ENCODE results near the gene THOC3.
"Not testable (repeated sequence)": the region's sequence is repeated elsewhere in the genome, so short reads cannot be mapped to it uniquely, and the experiment has no call there.

THOC3 gene

DNA sequence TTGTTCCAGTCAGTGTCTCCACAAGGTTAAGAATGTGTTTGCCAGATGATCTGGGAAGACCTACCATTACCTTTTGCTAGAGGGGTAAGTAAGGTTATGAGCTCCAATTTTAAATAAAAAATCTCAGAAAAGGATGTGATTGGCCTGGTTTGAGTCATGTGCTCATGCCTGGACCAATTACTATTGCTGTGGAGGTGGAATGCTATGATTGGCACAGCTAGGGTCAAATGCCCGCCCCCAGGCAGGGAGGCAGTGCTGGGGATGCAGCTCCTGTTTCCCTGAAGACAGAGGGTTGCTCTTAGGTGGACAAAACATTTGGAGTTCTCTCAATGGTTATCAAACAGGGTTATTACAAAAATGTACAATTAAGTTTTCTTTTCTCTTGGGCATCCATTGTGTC is 29.6 kb downstream of the THOC3 start:
- not testable (repeated sequence) for DNase-seq

DNA sequence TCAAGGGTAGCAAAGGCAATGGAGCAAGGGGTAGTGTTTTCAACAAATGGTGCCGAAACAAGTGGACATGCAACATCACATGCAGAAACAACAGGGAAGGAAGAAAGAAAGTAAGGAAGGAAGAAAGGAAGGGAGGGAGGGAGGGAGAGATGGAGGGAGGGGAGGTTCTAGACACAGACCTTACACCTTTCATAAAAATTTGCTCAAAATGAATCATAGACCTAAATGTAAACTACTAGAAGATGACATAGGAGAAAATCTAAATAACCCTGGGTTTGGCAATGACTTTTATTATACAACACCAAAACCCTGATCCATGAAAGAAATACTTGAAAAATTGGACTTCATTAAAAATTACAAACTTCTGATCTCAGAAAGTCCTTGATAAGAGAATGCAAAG is 39.4 kb downstream of the THOC3 start:
- not testable (repeated sequence) for DNase-seq

DNA sequence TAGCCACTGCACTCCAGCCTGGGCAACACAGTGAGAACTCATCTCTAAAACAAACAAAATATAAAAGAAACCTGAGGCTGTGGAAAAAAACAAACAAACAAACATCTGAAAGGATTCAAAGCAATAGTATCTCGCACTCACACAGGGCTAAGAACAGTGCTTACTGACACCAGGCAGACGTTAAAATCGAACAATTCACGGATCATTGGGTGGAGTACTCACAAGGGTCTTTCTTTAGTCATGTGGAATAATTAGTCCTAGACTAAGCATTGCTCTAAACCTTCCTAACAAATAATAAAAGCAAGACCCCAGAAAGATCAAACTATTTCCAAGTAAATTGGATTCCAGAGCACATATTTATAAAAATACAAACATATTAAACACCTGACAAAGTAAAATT is 43.0 kb downstream of the THOC3 start:
- not testable (repeated sequence) for DNase-seq

DNA sequence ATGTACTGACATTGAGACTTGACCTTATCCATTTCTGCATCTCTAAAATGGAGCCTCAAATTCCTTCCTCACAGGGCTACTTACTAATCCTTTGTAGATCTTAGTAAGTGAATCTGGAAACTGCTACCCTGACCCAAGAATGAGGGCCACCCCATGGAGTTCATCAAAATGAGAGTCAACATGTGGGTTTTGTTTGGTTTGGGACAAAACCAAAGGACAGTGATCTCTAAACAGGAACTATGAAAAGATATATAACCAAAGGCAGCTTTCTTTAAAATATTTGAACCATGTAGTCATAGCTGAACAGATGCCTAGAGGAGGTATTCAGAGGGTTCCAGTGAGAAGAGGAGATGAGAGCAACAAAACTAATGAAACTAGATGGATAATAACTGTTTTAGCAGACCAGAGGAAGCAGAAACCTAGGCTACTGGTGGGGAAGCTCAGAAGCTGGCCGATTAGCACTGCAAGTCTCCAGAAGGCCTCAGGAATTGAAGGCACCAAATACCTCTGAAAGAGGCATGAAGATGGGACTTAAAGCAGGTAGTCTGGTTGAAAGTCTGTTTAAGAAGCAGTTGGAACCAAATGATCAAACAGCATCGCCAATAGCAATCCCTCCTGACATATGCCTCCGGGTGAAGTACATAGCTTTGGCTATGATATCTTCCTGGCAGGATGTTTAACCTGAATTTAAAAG is 45.8 kb downstream of the THOC3 start:
- no peak for DNase-seq

DNA sequence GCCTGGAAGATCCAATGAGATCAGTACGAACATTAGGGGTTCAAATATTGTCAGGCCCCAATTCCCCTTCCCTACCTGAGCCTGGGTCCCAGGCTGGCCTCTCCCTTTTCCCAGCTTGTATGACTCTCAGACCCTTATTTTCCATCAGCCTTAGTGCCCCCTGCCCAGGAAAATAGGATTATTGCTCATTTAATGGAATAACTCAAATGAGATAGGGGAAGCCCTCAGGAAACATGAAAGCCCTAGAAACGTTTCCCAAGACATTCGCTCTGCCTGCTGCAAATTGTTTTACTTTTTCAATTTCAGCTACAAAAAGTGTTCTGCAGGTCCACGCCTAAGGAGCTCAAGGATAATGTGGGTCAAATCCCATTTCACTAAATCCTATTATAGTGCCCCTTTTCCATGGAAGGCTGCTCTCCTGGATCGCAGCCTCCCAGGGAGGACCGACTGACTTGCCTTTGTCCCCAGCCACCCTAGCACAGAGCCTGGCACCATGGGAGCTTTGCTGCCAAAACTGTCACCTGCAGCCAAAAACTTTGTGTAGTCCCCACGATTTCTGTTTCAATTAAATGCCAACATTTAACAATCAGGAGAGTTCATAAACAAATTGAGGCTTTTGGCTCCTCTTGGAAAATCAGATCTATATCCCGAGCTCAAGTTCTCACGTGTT is 46.9 kb downstream of the THOC3 start:
- DNase-seq: no peak

DNA sequence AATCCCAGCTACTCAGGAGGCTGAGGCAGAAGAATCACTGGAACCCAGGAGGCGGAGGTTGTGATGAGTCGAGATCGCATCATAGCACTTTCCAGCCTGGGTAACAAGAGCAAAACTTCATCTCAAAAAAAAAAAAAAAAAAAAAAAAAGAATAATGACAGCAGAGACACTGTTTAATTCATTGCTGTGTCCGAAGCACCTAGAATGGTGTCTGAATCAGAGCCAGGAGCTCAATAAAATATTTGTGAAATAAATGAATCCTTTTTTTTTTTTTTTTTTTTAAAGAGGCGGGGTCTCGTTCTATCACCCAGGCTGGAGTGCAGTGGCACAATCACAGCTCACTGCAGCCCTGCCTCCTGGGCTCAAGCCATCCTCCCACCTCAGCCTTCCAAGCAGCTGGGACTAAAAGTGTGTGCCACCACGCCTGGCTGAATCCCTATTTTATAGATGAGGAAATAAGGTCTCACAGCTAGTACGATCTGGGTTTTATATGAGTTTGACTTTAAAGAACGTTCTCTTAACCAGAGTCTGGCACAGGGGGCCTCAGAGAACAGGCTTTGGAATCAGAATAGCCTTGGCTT is 47.8 kb downstream of the THOC3 start:
- no peak for DNase-seq

DNA sequence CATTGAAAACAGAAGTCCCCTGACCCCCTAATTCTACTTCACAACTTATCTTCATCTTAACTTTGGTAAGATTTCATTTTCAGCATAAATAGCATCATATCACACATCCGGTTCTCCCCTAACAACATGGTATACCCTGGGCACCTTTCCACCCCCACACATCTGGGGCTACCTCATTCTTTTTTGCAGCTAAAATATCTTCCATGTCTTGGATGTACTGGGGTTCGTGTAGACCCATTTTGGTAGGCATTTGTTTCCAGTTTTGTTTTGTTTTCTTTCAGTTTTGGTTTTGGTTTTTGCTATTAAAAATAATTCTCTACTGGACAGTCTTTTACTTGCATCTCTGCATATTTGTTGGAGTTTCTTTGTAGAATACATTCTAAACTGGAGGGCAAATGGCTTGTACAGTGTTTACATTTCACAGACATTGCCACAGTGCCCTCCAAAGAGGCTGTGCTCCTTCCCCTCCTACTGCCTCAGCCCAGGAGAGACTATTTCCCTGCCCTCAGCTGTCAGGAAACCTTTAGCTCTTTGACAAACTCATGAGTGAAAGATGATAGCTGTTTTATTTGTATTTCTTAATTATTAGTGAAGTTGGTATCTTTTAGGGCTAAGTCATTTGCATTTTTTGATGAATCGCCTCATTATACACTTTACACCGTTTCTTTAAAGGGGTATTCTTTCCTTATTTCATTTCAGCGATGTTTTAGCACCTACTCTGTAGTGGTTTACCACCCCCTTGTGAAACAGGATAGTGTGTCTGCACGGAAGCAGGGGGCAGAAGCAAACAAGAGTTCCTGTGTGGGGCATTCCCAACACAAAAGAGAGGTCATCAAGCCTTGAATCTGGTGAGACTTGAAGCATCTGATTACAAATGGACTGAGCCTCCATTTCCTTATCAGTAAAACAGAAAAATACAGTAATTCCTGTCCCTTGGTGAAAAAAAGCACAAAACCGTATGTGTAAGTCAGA is 52.8 kb downstream of the THOC3 start:
- DNase-seq: not testable (repeated sequence)

DNA sequence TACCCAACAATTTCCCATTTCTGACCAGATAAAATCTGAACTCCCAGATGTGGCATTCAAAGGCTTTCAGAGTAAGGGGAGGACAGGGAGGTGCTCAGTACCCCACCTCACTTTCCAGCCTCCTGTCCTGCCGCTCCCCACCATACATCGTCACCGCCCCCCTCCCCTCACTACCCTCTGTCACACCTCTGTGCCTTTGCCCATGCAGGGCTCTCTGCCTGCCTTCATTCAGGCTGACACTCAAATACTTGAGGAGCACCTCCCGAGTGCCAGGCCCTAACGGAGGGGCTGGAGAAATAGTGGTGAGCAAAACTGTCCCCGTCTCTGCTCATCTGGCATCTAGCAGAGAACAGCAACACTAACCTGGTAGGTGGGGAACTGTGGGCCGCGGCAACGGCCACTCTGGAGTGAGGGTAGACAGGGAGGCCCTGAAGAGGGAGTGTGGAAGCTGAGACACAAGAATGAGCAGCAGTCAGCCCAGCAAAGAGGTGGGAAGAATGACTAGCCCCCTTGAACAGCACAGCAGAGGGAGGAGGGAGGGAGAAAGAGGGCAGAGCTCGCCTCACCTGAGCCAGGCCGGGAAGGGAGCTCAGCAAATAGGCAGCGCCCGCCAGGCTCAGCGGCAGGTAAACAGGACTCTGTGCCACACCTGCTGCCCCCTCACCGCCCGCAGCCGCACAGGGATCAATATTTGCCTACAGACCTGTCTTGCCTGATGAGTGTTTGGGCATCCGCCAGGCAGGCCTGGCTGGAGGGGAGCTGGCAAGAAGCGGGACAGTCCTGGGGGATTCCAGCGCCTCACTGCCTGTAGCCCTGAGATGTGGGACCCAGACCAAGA is 54.1 kb downstream of the THOC3 start:
- not testable (repeated sequence) for DNase-seq

DNA sequence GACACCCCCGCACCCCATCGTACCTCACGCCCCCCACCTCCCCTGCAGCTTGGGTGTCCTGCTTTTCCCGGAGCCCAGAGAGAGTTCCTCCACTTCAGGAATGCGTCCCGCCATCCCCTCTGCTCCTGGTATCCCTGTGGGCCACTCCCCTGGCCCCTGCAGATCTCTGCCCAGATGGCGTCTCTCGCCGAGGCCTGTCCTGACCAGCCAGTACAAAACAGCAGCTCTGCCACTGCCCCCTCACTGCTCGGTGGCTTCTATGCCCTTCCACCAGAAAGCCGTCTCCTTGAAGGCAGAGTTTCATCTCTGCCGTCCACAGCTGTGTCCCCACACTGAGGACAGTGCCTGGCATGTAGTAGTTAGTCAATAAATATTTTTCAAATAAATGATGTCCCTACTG is 58.0 kb downstream of the THOC3 start:
- DNase-seq: not testable (repeated sequence)
